GM18858 (cell line): ENCODE data around the gene UGT3A1.

ENCODE experiments used
- ATAC-seq: cut with Tn5 transposase; IDR thresholded peaks from one replicate; pipeline ENCODE4 v1.9.1; 2021; ENCODE audit not compliant: unreplicated experiment

UGT3A1 gene

DNA sequence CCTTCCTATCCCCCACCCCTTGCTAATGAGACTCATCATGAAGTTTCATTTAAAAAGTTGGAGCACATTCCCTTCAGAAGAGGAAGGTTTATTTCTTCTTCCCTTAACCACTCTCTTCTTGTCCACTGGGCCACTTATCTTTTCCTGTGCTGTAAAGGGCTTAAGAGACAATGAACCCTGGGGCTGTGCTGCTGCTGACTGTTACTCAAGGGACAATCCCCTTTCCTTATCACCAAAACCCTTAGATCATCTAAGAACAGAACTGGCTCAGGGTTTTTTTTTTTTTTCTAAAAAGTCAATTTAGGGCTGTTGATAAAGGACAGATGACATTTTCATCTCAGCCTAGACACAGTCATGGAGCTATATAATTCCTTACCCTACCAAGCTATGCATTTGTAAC is 82.4 kb downstream of the UGT3A1 start:
- ATAC-seq, result no peak

DNA sequence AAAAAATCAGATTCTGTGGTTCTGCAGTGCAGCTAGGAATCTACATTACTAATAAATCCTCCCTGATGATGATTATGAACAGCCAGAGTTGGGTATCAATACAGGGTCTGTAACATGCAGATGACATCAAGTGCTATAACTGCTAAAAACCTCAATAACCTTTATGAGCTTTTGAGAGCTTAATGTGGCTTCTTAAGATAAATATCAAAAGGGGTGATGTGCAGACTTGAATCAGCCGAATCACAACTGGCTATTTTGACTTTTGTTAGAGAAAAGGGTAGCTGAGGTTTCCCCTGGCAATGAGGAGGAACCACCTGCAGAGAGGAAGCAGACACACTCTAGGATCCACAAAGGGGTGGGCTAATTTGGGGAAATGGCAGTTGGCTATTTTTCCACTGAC is 83.0 kb downstream of the UGT3A1 start:
- ATAC-seq, result no peak

DNA sequence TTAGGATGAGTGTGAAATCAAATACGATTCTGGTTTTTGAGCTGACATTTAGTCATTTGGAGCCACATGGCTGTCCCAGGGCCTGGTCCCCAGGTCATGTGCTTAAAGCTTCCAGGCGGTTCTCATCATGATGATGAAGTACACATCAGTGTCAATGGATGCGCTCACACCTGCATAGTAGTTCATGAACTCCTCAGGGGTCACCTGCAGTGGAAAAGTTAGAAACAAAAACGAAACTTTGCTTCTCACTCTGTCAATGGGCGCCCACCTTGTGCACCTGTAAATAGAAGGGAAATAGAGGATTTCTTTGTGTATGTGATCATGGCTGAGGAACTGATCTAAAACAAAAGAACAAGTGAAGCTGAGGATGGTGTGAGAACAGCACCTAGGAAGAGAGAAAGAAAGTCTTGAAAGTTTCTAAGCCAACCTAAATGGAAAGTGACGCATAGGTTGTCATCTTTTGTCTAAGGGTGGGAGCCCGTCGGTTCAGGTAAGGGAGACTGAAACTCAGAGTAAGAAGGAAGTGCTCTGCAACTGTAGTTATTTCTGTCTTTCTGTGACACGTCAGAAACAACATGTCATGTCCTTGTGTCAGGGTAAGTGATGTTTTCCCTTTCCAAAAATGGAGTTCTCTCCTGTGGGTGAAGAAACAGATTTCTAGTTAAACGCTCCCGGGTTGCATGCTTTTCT is 86.6 kb downstream of the UGT3A1 start:
- peak; percentile 65 for ATAC-seq

DNA sequence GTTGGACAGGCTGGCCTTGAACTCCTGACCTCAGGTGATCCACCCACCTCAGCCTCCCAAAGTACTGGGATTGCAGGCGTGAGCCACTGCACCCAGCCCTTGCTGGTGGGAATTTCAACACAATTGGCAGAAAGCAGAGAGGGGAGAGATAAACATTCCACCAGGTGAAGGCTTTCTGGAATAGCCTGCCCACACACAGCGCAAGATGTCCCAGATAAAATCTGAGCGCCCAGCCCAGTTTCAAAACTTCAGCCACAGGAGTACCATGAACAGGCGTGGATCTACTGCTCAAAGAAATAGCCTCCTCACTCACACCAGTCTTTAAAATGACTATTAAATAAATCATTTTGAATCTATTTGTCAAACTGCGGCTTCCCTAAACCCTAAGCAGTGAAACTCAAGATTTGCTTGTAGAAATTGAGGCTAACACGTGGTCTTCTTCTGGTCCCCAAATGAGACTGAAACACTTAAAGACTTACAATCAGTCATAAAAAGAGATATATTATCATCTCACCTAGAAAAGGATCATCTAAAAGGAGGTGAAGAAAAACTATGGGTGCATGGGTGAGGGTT is 87.5 kb downstream of the UGT3A1 start:
- no peak for ATAC-seq

DNA sequence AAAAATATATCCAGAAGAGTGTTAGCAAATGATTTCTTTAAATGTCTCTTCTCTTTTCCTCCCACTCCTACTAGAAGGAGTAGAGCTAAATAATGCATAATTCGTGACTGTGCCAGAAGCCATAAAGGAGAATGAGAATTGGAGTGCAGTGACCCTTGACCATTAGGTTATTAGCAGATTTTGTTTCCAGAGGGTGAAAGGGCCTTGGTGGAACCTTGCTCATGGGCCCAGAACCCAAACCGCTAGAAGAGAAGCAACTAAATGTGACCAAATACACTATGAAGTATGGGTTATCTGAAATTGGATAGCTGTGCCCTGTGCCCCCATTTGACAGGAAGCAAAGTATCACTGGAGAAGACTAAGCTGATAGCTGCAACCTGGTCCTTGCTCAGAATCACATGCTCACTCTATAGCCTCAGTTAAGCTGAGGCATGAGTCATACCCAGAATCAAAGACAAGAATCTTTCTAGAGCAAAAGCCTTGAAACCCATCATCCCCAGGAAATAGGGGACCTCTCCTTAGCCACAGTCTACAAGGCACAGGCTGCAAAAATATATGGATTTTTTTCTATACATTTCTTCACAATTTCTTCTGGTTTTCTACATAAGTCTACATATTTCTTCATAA is 89.0 kb downstream of the UGT3A1 start:
- peak; percentile 55 for ATAC-seq
